Neutrophil (primary cell): ENCODE results near the gene CABLES2.

Source experiments
- H3K27ac ChIP-seq: fragments of 200-600 bp; sonication (generic); 2 replicates; pipeline ENCODE4 v1.5.1; 2016; ENCODE audit warnings: mild to moderate bottlenecking, moderate library complexity
- H3K27me3 ChIP-seq: fragments of 200-600 bp; sonication (generic); 2 replicates; pipeline ENCODE4 v1.6.0; 2016; ENCODE audit warnings: mild to moderate bottlenecking
- H3K36me3 ChIP-seq: fragments of 200-600 bp; sonication (generic); 2 replicates; pipeline ENCODE4 v1.5.1; 2017
- H3K4me1 ChIP-seq, 2 experiments: fragments of 200-600 bp in 1 of 2; sonication (generic) in 1 of 2; 1 replicate in 1 of 2; 2 replicates in 1 of 2; pipeline versions ENCODE4 v1.5.1 to v1.6.1; 2013 to 2016; ENCODE audit warnings: low read depth in 1 of 2, low read length in 1 of 2, mild to moderate bottlenecking in 1 of 2, moderate library complexity in 1 of 2; ENCODE audit not compliant: control insufficient read depth in 1 of 2, insufficient read depth in 1 of 2
- H3K4me3 ChIP-seq, 2 experiments: fragments of 200-600 bp in 1 of 2; sonication (generic) in 1 of 2; 1 replicate in 1 of 2; 2 replicates in 1 of 2; pipeline ENCODE4 v1.5.1; 2013 to 2016; ENCODE audit warnings: low read depth in 1 of 2, low read length in 1 of 2, mild to moderate bottlenecking in 1 of 2, moderate library complexity in 1 of 2
- H3K9me3 ChIP-seq: fragments of 200-600 bp; sonication (generic); 2 replicates; pipeline ENCODE4 v1.5.1; 2016
- TF ChIP-seq, protein P1 (sequence below): fragments of 200-600 bp; sonication (generic); IDR thresholded peaks from 2 replicates; pipeline ENCODE4 v1.5.1; 2016; ENCODE audit warnings: antibody characterized with exemption

Gene CABLES2

DNA sequence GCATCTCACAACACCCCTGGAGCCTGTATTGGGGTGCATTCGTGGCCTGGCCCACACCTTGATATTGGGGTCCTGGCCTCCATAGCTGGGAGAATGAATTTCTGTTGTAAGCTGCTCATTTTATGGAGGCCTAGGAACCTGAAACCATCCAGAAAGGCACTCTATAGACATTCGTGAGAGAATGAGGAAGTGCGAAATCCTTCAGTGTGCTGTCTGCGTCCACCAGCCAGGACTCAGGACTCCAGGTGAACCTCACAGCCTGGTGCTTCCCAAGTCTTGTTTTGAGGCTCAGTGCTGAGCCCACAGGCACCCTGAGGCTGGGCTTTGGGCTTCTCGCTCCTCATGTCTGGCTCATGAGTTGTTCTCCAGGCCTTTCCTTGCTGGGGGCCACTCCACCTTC lies 32.1 kb upstream of the CABLES2 start:
- no peak overlapping the region for H3K4me3 ChIP-seq
- H3K9me3 ChIP-seq = no peaks in the 10 kb centered on the region
- H3K36me3 ChIP-seq = no peaks in the 10 kb centered on the region
- TF ChIP-seq, protein P1, sequence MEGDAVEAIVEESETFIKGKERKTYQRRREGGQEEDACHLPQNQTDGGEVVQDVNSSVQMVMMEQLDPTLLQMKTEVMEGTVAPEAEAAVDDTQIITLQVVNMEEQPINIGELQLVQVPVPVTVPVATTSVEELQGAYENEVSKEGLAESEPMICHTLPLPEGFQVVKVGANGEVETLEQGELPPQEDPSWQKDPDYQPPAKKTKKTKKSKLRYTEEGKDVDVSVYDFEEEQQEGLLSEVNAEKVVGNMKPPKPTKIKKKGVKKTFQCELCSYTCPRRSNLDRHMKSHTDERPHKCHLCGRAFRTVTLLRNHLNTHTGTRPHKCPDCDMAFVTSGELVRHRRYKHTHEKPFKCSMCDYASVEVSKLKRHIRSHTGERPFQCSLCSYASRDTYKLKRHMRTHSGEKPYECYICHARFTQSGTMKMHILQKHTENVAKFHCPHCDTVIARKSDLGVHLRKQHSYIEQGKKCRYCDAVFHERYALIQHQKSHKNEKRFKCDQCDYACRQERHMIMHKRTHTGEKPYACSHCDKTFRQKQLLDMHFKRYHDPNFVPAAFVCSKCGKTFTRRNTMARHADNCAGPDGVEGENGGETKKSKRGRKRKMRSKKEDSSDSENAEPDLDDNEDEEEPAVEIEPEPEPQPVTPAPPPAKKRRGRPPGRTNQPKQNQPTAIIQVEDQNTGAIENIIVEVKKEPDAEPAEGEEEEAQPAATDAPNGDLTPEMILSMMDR = no peak
- H3K4me1 ChIP-seq = no peaks in the 10 kb centered on the region
- peaks cover 42% of the 10 kb centered on the region for H3K27me3 ChIP-seq
- no peak overlapping the region for H3K27ac ChIP-seq

DNA sequence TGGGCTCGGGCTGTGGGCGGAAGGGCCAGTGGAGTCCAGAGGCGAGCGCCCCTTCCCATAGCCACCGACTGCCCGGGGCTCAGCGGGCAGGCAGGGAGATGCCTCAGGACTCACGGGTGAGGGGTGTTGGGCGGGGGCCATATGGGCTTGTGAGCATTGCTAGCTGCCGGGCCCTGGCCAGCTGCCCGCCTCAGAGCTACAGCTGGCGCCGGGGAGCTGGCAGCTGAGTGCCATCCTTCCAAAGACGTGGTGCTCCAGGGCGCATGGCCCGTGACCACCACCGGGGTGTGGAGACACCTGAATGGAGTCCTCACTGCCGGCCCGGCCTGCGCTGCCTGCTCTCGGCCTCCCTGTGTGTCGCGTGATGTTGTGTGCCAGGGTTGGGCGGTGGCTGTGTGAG lies 30.8 kb upstream of the CABLES2 start:
- Histone ChIP-seq H3K4me1 (no peaks in the 10 kb centered on the region), H3K36me3 (no peaks in the 10 kb centered on the region), H3K27ac (no peak overlapping the region), H3K9me3 (no peaks in the 10 kb centered on the region), H3K4me3 (no peak overlapping the region), H3K27me3 (peaks cover 55% of the 10 kb centered on the region)
- TF ChIP-seq, protein P1 = no peak

DNA sequence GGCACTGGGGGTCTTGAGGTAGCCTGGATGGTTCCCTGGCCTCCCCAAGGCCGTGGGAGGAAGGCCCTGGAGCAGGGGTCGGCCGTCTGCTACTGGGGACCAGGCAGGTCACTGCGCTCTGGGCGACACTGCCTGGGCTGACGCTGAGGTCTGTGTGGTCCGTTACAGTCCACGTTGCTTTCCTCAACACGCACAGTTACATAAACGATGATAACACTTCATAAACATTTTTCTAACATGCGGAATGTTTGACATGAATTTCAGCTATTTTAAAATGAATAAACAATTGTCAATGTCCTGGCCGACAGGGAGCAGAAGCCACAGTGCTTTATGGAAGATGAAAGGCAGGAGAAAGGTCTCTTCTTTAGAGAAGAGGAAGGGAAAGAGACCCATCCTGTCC lies 30.4 kb upstream of the CABLES2 start:
- TF ChIP-seq, protein P1 = no peak

DNA sequence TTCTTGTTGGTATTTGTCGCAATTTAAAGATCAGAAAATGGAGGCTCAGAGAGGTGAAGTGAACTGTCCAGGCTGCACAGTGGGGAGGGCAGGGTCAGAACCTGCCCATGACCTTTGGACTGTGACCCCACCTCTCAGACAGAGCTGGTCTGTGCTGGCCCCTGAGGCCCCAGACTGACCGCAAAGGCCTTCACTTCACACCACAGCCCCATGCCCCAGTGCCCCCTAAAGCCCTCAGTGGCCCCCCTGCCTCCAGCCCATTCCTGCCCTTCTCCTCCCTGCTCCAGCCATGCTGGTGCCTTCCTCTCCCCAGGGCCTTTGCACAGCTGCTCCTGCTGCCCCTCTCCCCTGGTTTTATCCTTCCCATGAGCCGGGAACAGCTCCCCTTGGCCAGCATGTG lies 29.6 kb upstream of the CABLES2 start:
- H3K4me1 ChIP-seq = no peaks in the 10 kb centered on the region
- H3K36me3 ChIP-seq = no peaks in the 10 kb centered on the region
- no peaks in the 10 kb centered on the region for H3K9me3 ChIP-seq
- peaks cover 68% of the 10 kb centered on the region for H3K27me3 ChIP-seq
- H3K4me3 ChIP-seq = no peak overlapping the region
- TF ChIP-seq, protein P1 = no peak
- H3K27ac ChIP-seq = no peak overlapping the region

More for the DNA sequence above, 30.4 kb upstream of the CABLES2 start:
- no peaks in the 10 kb centered on the region for H3K36me3 ChIP-seq
- H3K27ac ChIP-seq = no peak overlapping the region
- H3K9me3 ChIP-seq = no peaks in the 10 kb centered on the region
- H3K27me3 ChIP-seq = peaks cover 60% of the 10 kb centered on the region
- H3K4me1 ChIP-seq = no peaks in the 10 kb centered on the region
- no peak overlapping the region for H3K4me3 ChIP-seq

DNA sequence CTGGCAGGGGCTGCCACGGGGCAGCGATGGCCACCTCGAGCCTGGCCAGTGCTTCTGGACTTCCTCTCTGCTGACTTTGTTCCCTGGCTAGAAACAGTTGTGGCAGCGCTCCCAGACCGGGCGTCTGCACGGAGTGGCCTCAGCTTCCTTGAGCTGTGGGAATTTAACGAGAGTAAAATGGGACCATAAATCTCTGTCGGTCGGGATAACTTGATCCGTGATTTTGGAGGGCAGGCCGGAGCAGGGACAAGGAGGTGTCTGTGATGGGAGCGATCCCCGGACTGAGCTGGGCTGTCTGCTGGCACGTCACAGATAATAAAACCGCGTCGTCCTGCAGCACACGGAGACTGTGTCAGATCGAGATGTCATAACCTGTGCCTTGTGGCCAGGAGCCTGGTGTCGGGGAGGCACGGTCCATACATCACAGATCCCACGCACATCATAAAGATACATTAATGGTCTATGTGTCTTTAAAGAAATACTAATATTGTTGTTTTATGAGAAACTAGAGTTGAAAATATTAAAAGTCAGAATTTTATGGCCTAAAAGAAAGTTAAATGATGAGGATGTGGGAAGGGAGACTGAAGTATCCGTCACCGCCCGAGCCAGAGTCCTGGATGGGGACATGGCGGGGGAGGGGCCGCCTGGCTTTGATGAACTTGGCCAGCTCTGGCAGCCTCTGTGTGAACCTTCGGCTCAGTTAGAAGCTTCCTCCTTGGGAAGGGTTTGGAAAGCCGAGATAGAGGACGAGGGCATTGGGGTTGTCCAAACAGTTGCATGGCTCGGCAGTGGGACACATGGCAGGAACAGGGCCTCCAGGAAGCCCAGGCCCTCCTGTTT lies 26.8 kb upstream of the CABLES2 start:
- Histone ChIP-seq H3K4me1 (no peaks in the 10 kb centered on the region), H3K4me3 (no peak overlapping the region), H3K36me3 (no peaks in the 10 kb centered on the region), H3K27me3 (peaks cover 56% of the 10 kb centered on the region), H3K9me3 (no peaks in the 10 kb centered on the region), H3K27ac (no peak overlapping the region)
- TF ChIP-seq, protein P1 = no peak
